T-helper 2 cell (primary cell): ENCODE data around the gene NT5C1A.

Experiments used
- DNase-seq, 5 experiments: peaks; one replicate each; pipeline versions ENCODE4 v3.0.0 to v3.0.0-alpha.2; 2012 to 2022

Gene NT5C1A

DNA sequence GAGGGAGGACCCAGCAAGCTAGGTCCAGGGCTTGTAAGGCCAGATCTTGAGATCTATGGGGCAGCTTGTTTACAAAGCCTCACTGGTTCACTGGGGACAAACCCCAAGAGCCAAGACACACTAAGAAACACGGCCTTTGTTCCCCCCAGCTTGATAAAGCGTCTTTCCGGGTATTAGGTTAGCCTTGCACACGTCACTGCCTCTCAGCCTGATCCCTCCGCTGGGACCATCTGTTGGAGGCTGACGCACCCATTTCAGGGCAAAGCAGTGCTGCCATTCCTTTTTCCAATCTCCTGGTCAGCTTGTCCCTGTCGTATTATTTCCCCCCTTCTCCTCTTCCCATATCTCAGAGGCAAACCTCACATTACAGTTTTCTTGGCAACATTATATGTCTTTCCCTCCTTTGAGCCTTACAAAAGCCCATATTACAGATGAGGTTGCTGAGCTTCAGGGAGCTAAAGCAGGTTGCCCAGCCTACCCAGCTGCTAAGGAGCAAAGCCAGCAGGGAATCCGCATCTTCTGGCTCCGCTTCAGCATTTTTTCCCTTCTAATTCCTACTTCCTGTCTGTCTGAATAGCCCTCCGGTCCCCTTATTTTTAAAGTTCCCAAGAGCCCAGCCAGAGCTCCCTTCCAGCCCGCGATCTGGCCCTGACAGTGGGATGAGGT lies 36.6 kb downstream of the NT5C1A start:
- no peak for DNase-seq

DNA sequence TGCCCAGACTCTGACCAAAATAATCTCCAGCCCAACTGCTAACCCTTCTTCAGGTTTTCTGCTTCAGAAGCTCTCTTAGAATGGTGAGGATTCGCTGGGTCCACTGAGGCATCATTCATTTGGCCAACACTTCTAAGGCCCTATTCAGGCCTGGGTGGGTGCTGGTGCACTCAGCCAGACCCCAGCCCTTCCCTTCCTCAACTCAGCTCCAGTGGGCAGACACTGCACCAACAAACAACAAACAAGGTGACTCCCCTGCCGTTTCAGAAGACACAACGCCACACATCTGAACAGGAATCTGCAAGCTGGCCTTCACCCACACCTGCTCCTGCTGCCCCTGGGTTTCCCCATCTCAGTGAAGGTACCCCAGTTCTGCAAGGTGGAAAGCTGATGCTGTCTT lies 38.5 kb downstream of the NT5C1A start:
- no peak for DNase-seq

DNA sequence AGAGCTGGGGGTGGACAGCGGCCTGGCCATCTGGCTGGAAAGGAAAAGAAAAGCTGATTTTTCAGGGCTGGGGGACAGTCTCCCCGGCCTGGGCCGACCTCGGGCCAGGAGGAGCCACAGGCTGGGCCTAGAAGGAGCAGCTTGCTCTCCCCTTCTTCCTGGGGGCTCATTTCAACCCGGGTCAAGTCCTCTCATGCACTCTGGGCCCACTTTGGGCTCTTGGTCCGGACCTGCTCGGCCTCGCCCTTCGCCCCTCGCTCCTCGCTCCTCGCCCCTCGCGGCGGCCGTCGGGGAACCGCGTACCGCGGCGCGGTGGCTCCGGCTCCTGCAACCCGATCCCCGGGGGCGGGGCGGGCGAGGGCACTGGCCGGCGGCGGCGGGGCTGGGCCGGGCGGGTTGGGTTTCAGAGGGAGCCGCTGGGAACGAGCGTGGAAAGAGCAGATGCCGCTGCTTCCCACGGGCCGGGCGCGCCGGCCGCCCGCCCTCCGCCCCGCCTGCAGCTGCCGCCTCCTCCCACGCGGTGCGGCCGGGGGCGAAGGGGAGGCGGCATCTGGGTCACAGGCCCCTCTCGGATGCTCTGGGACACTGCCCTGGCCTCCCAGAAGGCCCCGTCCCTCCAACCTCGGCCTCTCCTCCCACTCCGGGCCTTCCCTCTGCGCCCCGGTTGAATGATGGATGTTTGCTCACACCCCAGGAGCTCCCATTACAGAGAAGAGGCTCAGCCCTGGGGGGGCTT lies 39.1 kb downstream of the NT5C1A start:
- no peak for DNase-seq

DNA sequence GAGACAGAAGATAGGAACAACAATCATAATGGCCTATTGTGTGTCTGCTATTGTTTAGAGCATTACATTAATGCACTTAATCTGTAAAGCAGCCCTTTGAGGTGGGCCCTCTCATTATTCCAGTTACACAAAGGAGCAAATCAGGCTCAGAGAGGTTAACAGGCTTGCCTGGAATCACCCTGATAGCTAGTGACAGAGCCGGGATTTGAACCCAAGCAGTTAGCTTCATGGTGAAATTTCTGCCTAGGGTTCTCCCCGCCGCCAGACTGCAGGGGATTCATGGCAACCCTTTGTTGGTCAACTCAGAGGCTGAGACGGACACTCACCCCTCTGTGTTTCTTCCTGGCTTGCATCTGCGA lies 39.6 kb downstream of the NT5C1A start:
- no peak for DNase-seq

DNA sequence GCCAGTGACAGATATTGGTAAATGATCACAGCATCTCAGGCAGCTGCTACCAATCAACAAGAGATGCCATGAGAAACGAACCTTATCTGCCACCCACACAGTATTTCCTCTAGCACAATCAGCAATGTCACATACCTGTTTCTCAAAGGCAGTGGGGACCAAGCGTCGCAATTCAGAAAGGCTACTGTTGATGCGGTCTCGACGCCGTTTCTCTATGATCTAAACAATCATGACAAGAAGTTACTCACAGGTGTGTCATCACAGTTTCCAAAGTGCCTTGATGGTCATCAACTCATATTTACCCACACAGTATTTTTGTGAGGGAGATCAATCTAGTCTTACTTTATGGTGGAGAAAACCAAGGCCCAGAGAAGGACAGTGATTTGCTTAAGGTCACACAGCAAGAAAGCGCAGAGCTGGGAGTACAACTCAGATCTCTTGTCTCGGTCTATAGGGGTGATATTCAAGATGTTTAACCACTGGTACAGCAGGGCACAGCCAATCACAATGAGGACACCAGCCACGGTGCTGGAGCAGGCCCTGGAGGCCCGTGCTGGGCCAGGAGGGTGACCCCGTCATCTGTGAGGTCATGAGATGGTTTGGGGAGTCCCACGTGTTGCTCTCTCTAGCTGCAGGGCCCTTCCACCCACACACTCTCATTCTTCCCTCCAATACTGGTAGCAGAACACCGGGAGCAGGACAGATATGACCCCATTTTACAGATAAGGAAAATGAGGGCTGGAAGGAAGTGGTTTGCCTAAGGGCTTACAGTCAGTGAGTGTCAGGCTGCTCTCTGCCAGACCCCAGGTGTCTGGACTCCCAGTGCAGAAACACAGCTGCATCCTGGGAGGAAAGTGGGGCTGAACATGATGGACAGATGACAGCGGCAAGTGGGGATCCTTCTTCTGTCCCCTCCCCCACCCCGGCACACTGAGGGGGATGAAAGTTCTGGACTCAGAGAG lies 40.3 kb downstream of the NT5C1A start:
- peak in 1 of 5 experiments; percentile 30 for DNase-seq

DNA sequence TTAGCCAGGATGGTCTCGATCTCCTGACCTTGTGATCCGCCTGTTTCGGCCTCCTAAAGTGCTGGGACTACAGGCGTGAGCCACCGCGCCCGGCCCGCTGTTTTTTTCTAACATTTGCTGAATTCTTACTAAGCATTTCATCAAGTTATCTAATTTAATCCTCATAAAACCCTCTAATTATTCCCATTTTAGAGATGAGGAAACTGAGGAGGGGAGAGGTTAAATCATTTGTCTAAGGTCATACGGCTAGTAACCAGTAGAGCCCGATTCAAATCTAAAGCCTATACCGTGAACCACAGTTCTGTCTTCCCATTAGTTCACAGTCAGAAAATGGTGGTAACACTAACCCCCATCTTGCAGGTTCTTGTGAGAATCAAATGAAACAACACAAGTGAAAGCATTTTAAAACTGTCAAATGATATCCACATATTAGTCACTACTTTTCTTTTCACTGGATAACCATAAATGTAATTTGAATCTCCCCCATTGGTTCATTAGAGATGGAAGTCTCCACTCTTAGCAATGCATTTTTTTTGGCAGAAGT lies 43.0 kb downstream of the NT5C1A start:
- DNase-seq: peak in 1 of 5 experiments; percentile 38

DNA sequence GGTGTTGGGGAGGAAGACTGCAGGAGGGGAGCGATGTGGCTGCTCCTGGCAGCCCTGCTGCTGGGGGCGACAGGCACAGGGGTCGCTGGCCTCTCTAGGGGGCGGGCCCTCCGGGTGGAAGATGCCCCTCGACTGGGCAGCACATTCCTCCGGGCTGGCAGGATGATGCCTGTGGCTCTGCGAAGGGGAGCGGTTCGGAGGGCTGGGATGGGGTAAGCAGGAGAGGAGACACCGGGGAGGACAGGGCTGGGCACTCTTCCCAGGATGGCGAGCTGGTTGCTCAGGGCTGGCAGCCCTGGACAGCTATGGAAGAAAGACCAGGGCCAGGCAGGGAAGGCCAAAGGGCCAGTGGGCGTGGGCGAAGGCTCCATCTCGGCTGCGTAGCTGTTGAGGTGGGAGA lies 45.3 kb downstream of the NT5C1A start:
- no peak for DNase-seq

DNA sequence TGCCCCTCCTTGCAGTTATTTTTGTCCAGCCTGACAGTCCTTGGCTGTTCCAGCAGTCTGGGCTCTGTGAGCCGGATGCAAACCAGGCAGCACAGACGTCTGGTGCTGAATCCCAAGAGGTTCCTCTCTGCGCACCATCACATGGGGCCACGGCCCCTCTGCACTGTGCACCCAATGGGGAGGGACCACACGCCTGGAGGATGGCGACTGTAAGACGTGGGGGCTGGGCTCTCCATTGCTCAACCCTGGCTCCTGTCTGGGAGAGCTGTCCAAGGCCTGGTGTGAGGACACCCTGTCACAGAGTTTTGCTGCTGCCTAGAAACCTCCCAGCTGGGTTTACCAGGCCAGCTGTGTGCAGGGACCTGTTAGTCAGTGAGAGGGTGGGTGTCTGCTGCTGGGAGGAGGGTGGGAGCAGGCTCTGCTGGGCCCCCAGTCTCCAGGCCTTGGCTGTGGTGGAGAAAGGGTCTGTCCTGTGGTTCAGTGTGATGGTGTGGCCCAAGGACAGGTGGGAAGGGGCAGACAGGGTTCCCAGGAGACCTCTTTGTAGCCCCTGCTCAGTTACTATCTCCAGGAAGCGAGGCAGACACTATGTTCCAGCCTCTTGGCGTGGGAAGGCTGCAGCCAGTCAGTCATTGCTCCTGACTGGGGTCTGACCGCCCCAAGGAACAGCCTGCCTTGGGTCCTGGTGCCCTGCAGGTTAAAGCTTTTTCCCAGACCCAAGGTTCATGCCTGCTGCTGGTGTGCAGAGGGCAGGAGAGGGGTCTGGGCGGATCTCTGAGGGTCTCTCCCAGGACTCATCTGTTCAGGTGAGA lies 46.2 kb downstream of the NT5C1A start:
- no peak for DNase-seq

DNA sequence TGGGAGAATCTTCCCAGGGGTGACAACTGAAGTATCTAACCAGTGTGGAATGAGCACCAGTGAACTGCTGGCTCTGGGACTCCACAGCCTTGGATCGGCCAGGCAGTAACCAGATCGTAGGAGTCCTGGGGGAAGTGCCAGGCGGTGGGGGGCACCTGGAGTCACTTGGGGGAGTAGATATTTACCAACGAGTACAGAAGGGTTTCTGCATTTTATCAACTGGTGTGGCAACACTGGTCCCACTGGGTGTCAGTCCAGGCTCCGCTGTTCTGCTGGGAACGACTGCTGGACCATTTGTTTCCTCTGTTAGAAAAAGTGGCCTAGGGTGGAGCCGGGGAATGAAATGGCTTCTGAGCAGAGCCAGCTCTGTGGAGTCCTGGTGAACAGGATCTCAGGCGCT lies 46.9 kb downstream of the NT5C1A start:
- DNase-seq: no peak

DNA sequence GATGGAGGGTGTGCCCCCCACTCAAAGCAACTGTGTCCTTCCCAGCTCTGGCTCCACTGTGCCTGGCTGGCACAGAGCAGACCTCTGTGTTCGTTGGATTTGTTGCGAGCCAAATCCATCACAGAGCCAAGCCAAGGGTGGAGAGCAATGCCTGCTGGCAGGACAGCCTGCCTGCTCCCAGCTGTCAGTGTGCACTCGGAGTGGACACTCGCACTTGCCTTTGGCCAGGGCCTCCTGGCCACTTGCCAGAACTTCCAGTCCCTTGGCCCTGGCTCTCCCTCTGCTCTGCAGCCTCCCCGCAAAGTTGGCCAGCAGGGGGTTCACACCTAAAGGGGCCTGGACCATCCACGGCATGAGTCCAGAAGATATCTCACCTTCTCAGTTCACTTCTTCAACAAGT lies 48.9 kb downstream of the NT5C1A start:
- DNase-seq: no peak

DNA sequence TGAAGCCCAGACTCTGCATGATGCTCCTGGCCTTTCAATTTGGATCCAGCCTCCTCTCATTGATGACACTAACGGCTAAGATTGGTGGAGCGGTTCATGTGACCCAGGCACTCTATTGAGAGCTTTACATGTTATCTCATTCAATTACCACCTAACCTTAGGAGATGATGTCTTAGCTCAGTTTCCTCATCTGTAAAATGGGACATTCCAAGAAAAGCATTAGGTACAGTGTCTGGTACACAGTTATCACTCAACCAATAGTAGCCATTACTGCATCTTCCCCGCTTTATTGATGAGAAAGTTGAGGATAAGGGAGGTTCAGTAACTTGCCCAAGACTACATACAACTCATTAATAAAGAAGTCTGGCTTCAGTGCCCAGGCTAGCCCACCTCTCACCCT lies 49.5 kb downstream of the NT5C1A start:
- DNase-seq: no peak

DNA sequence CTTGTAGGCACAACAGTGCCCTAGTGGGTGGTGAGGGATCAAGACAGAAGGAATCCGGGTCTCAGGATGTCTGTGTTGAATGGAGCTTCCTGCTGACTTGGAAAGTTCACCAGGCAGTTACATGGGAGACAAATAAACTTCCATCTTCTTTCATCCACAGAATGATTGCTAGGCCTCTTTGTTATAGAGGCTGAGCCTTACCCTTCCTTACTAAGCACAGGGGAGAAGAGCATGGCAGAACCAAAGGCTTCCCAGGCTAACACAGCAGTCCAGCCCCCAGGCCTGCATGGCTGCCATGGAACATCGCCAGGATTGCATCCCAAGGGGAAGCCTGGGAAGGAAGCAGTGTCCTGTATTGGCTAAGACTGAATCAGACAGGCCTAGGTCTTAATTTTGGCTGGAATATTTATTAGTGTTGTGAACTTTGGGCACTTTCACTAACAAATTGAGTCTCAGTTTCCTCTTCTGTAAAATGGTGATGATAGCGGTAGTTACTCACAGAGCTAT lies 51.2 kb downstream of the NT5C1A start:
- DNase-seq: no peak

DNA sequence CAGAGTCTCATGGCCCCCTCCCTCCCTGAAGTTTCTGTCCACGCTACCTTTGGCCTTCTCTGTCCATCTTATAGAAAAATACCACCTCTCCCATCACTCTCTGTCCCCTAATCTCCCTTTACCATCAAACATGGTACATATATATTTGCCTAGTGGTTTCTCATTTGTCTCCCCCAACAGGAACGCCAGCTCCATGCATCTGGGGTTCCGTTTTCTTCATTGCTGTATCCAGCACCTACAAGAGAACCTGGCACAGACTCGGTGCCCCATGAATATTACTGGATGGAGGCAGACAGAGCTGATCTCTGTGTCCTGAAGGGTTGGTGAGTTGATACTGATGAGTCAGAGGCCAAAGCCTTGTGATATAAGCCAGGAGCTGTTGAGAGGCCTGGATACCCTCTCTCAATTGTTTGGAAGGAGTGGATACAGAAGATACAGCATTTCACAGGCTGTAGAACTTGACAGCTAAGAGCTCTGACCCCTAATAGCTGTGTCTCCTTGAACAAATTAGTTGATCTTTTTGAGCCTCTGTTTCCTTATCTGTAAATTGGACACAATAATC lies 54.3 kb downstream of the NT5C1A start:
- DNase-seq: no peak

DNA sequence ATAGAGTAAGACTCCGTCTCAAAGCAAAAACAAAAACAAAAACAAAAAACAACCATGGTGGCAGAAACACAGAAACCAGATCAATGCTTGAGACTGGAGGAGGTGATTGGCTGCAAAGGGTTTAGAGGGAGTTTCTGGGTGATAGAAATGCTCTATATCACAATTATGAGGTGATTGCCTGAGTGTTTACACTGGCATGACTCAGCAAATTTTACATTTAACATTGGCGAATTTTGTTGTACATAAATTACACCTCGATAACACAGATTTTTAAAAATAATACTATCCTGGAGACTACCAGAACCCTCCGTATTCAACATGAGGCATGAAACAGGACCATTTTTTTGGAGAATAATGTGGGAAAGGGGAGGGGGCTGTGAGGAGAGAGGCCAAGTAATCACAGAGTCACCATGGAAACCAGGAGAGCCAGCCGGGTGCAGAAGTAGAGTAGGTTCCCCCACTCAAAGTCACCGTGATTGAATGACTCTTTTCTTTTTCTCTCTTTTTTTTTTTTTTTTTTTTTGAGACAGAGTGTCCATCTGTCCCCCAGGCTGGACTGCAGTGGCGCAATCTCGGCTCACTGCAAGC lies 56.7 kb downstream of the NT5C1A start:
- no peak for DNase-seq

DNA sequence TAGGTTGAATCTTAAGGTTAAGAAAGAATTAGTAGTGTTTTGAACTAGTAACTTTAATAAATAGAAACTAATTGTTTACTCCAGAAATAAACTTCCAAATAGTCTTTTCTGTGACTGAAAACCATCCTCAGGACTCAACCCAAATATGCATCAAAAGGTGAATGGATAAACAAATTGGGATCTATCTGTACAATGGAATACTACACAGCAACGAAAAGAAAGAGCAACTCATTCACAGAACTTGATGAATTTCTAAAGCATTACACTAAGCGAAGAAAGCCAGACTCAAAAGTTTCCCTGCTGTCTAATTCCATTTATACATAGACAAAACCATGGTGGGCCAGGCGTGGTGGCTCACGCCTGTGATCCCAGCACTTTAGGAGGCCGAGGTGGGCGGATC lies 57.4 kb downstream of the NT5C1A start:
- DNase-seq: no peak

DNA sequence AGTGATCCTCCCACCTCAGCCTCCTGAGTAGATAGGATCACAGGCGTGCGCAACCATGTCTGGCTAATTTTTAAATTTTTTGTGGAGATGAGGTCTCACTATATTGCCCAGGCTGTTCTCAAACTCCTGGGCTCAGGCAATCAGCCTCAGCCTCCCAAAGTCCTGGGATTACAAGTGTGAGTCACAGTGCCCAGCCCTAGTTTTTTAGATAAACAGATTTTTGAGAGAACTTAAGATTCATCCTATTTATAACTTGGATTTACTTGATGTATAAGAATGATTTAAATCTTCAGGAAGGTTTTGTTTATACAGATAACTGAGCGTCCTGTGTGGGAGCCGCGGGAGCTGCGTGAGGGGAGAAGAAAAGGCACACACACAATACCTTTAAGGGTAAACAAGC lies 58.7 kb downstream of the NT5C1A start:
- no peak for DNase-seq

DNA sequence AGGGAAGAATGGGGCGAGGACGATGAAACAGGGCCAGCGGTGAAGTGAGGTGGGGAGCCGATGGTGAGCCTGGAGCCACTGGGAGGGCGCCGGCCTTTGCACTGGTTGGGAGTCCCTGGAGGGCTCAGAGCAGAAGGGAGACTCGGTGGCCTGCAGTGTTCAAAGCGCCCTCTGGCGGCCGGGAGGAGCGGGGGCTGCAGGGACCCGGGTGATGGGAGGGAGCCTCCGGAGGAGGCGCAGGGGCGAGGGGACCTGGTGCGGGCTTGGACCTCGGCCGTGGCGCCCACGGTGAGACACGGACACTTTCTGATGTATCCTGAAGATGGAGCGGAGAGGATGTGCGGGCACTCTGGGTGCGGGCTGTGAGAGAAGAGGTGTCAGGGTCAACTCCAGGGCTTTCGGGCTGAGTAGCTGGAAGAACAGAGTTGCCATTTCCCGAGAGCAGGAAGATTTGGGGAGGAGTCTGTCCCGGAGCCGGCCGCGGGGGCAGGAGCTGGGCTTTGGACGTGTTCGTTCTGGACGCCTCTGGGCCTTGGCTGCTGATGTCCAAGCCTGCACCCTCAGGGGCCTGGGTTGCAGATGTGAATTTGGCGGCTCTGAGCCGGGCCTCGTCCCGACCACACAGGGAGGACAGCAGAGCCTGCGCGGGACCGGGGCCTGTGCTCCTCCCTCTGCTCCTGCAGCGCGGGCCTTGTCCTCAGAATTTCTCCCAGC lies 62.1 kb downstream of the NT5C1A start:
- peak; percentile 20 to 79 (median 70) for DNase-seq
